Activated CD4-positive, alpha-beta T cell treated with anti-CD3 and anti-CD28 coated beads, Interleukin-10, Interleukin-2, amounts not matched to agents 100 ng/mL and 50 ng/mL, durations not matched to agents 16 hours and 8 hours (primary cell): ENCODE results near the gene NXT1.
A peak's percentile ranks its signal among the peaks of the same experiment; 100 is the strongest.

Experiments
- DNase-seq: peaks from one replicate; pipeline ENCODE4 v3.0.0-alpha.2; 2020

NXT1 gene

GRCh38 chr20:23393996-23394775 is 43.6 kb downstream of the NXT1 start:
- no peak for DNase-seq

DNA sequence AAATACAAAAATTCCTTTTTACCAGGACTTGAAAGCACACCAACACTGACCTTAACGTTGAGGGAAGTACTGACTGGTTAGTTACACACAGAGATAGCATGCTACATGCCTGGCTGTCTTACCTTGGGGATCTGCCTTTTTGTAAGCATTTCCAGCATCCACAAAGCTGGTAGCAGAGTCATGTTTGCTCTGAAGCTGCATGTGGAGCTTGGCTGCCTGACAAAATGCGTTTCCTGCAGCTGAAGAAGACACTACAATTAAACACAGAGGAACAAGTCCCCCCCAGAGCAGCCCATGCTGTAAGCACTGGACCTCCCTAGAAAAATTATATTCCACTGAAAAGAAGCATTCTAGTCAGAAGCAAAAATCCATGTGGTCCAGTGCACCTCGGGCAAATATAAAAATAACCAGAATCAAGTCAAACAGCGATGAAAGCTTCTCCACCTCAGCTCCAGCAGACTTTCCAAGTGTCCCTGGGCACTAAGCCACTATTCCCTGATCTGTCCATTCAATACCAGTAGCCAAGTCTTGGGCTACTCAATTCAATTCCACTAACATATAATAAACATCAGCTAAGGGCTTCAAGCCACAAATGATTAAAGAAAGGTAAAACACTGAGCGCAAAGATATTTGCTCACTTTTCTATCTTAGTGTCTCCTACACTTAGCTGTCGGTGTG is 46.5 kb downstream of the NXT1 start:
- DNase-seq: no peak

DNA sequence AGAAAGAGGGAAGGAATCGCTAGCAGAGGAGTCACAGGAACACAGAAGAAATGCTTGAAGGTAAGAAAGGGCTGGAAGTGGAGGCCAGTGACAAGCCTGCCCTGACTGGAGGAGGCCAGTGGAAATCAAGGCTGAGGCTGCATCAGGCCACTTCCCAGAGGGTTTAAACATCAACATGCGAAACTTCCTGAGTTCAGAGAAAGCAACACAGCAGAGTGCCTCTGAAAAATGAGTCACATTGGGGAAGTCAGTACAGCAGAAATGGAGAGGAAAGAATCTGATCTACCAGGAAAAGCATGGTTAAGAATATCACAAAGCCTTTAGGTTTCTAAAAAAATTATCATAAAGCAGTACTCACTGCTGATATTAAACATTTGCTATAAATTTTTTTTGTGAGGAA is 47.4 kb downstream of the NXT1 start:
- DNase-seq: peak; percentile 60

GRCh38 chr20:23399568-23400241 is 49.1 kb downstream of the NXT1 start:
- DNase-seq: peak; percentile 89

GRCh38 chr20:23401051-23401450 is 50.5 kb downstream of the NXT1 start:
- no peak for DNase-seq

GRCh38 chr20:23403751-23404150 is 53.2 kb downstream of the NXT1 start:
- DNase-seq: no peak

DNA sequence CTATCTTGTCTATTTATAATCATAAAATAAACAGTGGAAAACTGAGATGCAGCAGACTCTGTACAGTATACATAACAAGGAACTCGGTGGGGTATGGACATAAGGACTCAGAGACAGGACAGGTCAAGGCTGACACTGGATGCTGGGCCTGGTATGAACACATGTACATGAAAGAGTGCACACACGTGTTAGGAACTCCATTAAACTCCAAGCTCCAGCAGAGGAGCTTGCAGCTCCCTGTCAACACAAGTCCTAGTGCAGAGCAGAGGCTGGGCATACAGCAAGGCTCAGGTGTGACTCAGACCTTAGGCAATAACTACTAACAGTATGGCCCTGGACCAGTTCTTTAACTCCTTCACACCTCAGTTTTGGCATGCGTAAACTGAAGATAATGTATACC is 53.6 kb downstream of the NXT1 start:
- DNase-seq: no peak
